ENCODE data around the gene SLC7A6. TPM values are rescaled to one million over a fixed set of nuclear protein-coding genes. Genes with fewer than 3 reads are reported as not detected.

SLC7A6 gene
- total and polyA plus RNA-seq, 2 experiments from 2014 or later: 20.5 to 29.7 TPM

- H3K9me2 ChIP-seq (replicated peaks; ENCODE audit: insufficient read depth): no peaks in the 10 kb centered on the region
- H2AFZ ChIP-seq: no peak overlapping the region
- no peaks in the 10 kb centered on the region for H3K79me2 ChIP-seq
- no peaks in the 10 kb centered on the region for H3K27me3 ChIP-seq
- H4K20me1 ChIP-seq (ENCODE audit: insufficient read depth, poor library complexity, severe bottlenecking): no peaks in the 10 kb centered on the region
- no peaks in the 10 kb centered on the region for H3K9me3 ChIP-seq (ENCODE audit: low read depth)
- WGBS (ENCODE audit: low lambda C conversion rate, missing lambda C conversion rate): 95% methylated on average over 13 of the region's 13 CpGs
- no peaks in the 10 kb centered on the region for H3K4me1 ChIP-seq (ENCODE audit: insufficient read depth)
- TF ChIP-seq CTCF (IDR thresholded peaks at IDR 0.05; ENCODE audit: poor library complexity) (no peak), EZH2 (IDR thresholded peaks at IDR 0.05; ENCODE audit: borderline replicate concordance) (no peak), EZH2phosphoT487 (IDR thresholded peaks at IDR 0.05; ENCODE audit: low read depth, severe bottlenecking, unreplicated experiment) (no peak)
- no peak overlapping the region for H3K27ac ChIP-seq
- H3K4me2 ChIP-seq: no peak overlapping the region
- H3K36me3 ChIP-seq (replicated peaks; ENCODE audit: insufficient read depth, low read depth): no peaks in the 10 kb centered on the region
- no peak overlapping the region for H3K4me3 ChIP-seq
- DNase-seq (ENCODE audit: low spot score): no peak
These were observed 74.9 kb downstream of the SLC7A6 start for GRCh38 chr16:68339214-68339613.

- Histone ChIP-seq H3K27me3 (no peaks in the 10 kb centered on the region), H3K79me2 (no peaks in the 10 kb centered on the region), H3K9me3 (ENCODE audit: low read depth) (no peaks in the 10 kb centered on the region), H3K9me2 (replicated peaks; ENCODE audit: insufficient read depth) (no peaks in the 10 kb centered on the region), H4K20me1 (ENCODE audit: insufficient read depth, poor library complexity, severe bottlenecking) (no peaks in the 10 kb centered on the region), H3K36me3 (replicated peaks; ENCODE audit: insufficient read depth, low read depth) (no peaks in the 10 kb centered on the region), H2AFZ (no peak overlapping the region), H3K4me1 (ENCODE audit: insufficient read depth) (no peaks in the 10 kb centered on the region), H3K4me2 (no peak overlapping the region), H3K4me3 (no peak overlapping the region), H3K27ac (no peak overlapping the region)
- TF ChIP-seq EZH2 (IDR thresholded peaks at IDR 0.05; ENCODE audit: borderline replicate concordance): no peak
- TF ChIP-seq EZH2phosphoT487 (IDR thresholded peaks at IDR 0.05; ENCODE audit: low read depth, severe bottlenecking, unreplicated experiment): no peak
- TF ChIP-seq CTCF (IDR thresholded peaks at IDR 0.05; ENCODE audit: poor library complexity): no peak
- no peak for DNase-seq (ENCODE audit: low spot score)
- WGBS (ENCODE audit: low lambda C conversion rate, missing lambda C conversion rate): 90% methylated on average over 7 of the region's 7 CpGs
These were observed 78.3 kb downstream of the SLC7A6 start for GRCh38 chr16:68342620-68343019.

GRCh38 chr16:68343137-68343536 lies 78.8 kb downstream of the SLC7A6 start:
- Histone ChIP-seq H2AFZ (no peak overlapping the region), H3K27ac (no peak overlapping the region), H3K9me2 (replicated peaks; ENCODE audit: insufficient read depth) (no peaks in the 10 kb centered on the region), H3K27me3 (no peaks in the 10 kb centered on the region), H3K4me1 (ENCODE audit: insufficient read depth) (no peaks in the 10 kb centered on the region), H3K79me2 (no peaks in the 10 kb centered on the region), H4K20me1 (ENCODE audit: insufficient read depth, poor library complexity, severe bottlenecking) (no peaks in the 10 kb centered on the region), H3K9me3 (ENCODE audit: low read depth) (no peaks in the 10 kb centered on the region), H3K4me2 (no peak overlapping the region), H3K36me3 (replicated peaks; ENCODE audit: insufficient read depth, low read depth) (no peaks in the 10 kb centered on the region), H3K4me3 (no peak overlapping the region)
- 97% methylated on average over 7 of the region's 7 CpGs for WGBS (ENCODE audit: low lambda C conversion rate, missing lambda C conversion rate)
- DNase-seq (ENCODE audit: low spot score): no peak
- TF ChIP-seq EZH2phosphoT487 (IDR thresholded peaks at IDR 0.05; ENCODE audit: low read depth, severe bottlenecking, unreplicated experiment): no peak
- TF ChIP-seq CTCF (IDR thresholded peaks at IDR 0.05; ENCODE audit: poor library complexity): no peak
- TF ChIP-seq EZH2 (IDR thresholded peaks at IDR 0.05; ENCODE audit: borderline replicate concordance): no peak

- DNase-seq (ENCODE audit: low spot score): no peak
- no peaks in the 10 kb centered on the region for H4K20me1 ChIP-seq (ENCODE audit: insufficient read depth, poor library complexity, severe bottlenecking)
- no peaks in the 10 kb centered on the region for H3K36me3 ChIP-seq (replicated peaks; ENCODE audit: insufficient read depth, low read depth)
- no peaks in the 10 kb centered on the region for H3K9me2 ChIP-seq (replicated peaks; ENCODE audit: insufficient read depth)
- no peak overlapping the region for H3K4me3 ChIP-seq
- H3K4me1 ChIP-seq (ENCODE audit: insufficient read depth): no peaks in the 10 kb centered on the region
- no peak overlapping the region for H3K27ac ChIP-seq
- no peaks in the 10 kb centered on the region for H3K9me3 ChIP-seq (ENCODE audit: low read depth)
- WGBS (ENCODE audit: low lambda C conversion rate, missing lambda C conversion rate): 97% methylated on average over 11 of the region's 11 CpGs
- TF ChIP-seq EZH2 (IDR thresholded peaks at IDR 0.05; ENCODE audit: borderline replicate concordance) (no peak), CTCF (IDR thresholded peaks at IDR 0.05; ENCODE audit: poor library complexity) (no peak), EZH2phosphoT487 (IDR thresholded peaks at IDR 0.05; ENCODE audit: low read depth, severe bottlenecking, unreplicated experiment) (no peak)
- H3K4me2 ChIP-seq: no peak overlapping the region
- H3K27me3 ChIP-seq: no peaks in the 10 kb centered on the region
- H3K79me2 ChIP-seq: no peaks in the 10 kb centered on the region
- no peak overlapping the region for H2AFZ ChIP-seq
These were observed 79.9 kb downstream of the SLC7A6 start for GRCh38 chr16:68344252-68344651.
